ENCODE data around the gene RHOBTB1. TPM values are rescaled to one million over a fixed set of nuclear protein-coding genes. Genes with fewer than 3 reads are reported as not detected.

RHOBTB1 gene
- total and polyA plus RNA-seq, 9 of the 15 experiments (the other 6 are each of a cell fraction or from before 2014, with no cell fraction given): 1.7 to 11.7 (median 9.3) TPM

- TF ChIP-seq ARID3B (CRISPR knock-in tag; IDR thresholded peaks at IDR 0.05; ENCODE audit: borderline replicate concordance): no peak
- peak; percentile 54; the same call in 1 of the 2 replicates for TF ChIP-seq CTBP1 (IDR thresholded peaks at IDR 0.05; ENCODE audit: borderline replicate concordance)
- peak; percentile 83 for TF ChIP-seq ZNF316 (IDR thresholded peaks at IDR 0.05)
- TF ChIP-seq XRCC3 (IDR thresholded peaks at IDR 0.05): no peak
- no peak for TF ChIP-seq EHMT2 (IDR thresholded peaks at IDR 0.05)
- TF ChIP-seq, protein P1, sequence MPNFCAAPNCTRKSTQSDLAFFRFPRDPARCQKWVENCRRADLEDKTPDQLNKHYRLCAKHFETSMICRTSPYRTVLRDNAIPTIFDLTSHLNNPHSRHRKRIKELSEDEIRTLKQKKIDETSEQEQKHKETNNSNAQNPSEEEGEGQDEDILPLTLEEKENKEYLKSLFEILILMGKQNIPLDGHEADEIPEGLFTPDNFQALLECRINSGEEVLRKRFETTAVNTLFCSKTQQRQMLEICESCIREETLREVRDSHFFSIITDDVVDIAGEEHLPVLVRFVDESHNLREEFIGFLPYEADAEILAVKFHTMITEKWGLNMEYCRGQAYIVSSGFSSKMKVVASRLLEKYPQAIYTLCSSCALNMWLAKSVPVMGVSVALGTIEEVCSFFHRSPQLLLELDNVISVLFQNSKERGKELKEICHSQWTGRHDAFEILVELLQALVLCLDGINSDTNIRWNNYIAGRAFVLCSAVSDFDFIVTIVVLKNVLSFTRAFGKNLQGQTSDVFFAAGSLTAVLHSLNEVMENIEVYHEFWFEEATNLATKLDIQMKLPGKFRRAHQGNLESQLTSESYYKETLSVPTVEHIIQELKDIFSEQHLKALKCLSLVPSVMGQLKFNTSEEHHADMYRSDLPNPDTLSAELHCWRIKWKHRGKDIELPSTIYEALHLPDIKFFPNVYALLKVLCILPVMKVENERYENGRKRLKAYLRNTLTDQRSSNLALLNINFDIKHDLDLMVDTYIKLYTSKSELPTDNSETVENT (CRISPR knock-in tag; IDR thresholded peaks at IDR 0.05): no peak
- TF ChIP-seq, protein P2, sequence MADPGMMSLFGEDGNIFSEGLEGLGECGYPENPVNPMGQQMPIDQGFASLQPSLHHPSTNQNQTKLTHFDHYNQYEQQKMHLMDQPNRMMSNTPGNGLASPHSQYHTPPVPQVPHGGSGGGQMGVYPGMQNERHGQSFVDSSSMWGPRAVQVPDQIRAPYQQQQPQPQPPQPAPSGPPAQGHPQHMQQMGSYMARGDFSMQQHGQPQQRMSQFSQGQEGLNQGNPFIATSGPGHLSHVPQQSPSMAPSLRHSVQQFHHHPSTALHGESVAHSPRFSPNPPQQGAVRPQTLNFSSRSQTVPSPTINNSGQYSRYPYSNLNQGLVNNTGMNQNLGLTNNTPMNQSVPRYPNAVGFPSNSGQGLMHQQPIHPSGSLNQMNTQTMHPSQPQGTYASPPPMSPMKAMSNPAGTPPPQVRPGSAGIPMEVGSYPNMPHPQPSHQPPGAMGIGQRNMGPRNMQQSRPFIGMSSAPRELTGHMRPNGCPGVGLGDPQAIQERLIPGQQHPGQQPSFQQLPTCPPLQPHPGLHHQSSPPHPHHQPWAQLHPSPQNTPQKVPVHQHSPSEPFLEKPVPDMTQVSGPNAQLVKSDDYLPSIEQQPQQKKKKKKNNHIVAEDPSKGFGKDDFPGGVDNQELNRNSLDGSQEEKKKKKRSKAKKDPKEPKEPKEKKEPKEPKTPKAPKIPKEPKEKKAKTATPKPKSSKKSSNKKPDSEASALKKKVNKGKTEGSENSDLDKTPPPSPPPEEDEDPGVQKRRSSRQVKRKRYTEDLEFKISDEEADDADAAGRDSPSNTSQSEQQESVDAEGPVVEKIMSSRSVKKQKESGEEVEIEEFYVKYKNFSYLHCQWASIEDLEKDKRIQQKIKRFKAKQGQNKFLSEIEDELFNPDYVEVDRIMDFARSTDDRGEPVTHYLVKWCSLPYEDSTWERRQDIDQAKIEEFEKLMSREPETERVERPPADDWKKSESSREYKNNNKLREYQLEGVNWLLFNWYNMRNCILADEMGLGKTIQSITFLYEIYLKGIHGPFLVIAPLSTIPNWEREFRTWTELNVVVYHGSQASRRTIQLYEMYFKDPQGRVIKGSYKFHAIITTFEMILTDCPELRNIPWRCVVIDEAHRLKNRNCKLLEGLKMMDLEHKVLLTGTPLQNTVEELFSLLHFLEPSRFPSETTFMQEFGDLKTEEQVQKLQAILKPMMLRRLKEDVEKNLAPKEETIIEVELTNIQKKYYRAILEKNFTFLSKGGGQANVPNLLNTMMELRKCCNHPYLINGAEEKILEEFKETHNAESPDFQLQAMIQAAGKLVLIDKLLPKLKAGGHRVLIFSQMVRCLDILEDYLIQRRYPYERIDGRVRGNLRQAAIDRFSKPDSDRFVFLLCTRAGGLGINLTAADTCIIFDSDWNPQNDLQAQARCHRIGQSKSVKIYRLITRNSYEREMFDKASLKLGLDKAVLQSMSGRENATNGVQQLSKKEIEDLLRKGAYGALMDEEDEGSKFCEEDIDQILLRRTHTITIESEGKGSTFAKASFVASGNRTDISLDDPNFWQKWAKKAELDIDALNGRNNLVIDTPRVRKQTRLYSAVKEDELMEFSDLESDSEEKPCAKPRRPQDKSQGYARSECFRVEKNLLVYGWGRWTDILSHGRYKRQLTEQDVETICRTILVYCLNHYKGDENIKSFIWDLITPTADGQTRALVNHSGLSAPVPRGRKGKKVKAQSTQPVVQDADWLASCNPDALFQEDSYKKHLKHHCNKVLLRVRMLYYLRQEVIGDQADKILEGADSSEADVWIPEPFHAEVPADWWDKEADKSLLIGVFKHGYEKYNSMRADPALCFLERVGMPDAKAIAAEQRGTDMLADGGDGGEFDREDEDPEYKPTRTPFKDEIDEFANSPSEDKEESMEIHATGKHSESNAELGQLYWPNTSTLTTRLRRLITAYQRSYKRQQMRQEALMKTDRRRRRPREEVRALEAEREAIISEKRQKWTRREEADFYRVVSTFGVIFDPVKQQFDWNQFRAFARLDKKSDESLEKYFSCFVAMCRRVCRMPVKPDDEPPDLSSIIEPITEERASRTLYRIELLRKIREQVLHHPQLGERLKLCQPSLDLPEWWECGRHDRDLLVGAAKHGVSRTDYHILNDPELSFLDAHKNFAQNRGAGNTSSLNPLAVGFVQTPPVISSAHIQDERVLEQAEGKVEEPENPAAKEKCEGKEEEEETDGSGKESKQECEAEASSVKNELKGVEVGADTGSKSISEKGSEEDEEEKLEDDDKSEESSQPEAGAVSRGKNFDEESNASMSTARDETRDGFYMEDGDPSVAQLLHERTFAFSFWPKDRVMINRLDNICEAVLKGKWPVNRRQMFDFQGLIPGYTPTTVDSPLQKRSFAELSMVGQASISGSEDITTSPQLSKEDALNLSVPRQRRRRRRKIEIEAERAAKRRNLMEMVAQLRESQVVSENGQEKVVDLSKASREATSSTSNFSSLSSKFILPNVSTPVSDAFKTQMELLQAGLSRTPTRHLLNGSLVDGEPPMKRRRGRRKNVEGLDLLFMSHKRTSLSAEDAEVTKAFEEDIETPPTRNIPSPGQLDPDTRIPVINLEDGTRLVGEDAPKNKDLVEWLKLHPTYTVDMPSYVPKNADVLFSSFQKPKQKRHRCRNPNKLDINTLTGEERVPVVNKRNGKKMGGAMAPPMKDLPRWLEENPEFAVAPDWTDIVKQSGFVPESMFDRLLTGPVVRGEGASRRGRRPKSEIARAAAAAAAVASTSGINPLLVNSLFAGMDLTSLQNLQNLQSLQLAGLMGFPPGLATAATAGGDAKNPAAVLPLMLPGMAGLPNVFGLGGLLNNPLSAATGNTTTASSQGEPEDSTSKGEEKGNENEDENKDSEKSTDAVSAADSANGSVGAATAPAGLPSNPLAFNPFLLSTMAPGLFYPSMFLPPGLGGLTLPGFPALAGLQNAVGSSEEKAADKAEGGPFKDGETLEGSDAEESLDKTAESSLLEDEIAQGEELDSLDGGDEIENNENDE (IDR thresholded peaks at IDR 0.05; ENCODE audit: low read depth, low read length): no peak
Measured at GRCh38 chr10:60978287-60979115, 34.5 kb upstream of the RHOBTB1 start (continued).

Data from K562 (cell line).